Stimulated activated CD4-positive, alpha-beta T cell treated with anti-CD3 and anti-CD28 coated beads, Interleukin-15, amount 100 ng/mL, for 1 hour (primary cell): ENCODE measurements around the gene AIF1.
A peak's percentile ranks its signal among the peaks of the same experiment; 100 is the strongest.

ENCODE experiments used
- DNase-seq, 2 donors: peaks; one replicate each; pipeline ENCODE4 v3.0.0-alpha.2; 2020; ENCODE audit warnings: low read depth in 1 of 2, low spot score in 1 of 2

The AIF1 gene

DNA sequence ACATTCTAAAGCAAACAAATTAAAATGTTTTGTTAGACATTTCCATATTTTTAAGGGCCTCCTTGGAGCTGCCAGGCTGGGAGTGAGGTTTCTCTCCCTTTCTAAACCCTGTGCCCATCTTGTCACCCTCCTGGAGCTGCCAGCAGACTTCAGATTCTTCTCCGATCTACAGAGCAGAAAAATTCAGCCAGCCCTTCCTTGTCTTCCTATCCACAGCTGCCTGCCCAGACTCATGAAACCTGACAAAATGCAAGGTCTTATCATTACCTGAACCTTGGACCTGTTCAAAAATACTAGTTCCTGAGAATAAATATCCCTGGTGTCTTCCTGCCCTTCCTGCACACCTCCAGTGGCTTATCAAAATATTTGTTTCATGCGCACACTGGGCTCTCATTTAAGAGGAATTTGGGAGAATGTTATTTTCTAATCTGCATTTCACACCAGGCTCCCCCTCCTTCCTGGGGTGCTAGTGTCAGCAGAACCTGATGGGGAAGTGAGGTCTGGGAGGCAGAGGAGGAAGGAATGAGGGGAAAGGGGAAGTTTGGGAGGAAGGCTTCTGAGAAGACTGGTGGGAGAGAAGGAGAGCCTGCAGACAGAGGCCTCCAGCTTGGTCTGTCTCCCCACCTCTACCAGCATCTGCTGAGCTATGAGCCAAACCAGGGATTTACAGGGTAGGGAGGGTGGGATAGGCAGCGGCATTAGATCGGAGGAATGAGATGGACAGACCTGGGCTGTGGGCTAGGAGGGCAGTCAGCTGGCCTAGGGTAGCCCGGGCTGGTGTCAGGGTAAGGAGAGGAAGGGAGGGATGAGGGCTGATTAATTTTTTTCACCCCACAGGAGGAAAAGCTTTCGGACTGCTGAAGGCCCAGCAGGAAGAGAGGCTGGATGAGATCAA lies at the start of gene AIF1:
Gene AIF1 (plus strand): TSS at position 551 of the 895 bp plus-strand sequence. CDS start 96 bp downstream, at position 647.
- no peak for DNase-seq

GRCh38 chr6:31567531-31568370 lies 47.3 kb upstream of the AIF1 start:
- no peak for DNase-seq

DNA sequence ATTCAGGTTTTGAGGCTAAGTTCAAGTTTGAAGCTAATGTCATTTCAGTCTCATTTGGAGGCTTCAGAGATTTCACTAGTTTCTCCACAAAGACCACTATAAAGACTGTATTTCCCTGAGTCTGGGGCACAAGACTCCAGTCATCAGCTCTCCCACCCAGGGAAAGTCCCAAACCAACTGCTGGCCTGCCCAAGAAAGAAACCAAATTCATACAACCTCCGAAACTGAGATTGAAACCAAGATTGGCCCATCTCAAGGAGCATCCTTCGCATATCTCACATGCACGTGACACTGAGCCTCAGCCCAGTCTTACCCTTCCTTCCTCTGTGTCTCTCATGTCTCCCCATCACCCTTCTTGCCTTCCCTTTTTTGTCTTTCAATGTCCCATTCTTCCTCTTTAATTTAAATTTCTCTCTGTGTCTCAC lies 46.5 kb upstream of the AIF1 start:
- DNase-seq = peak in 1 of 2 donors; percentile 45

DNA sequence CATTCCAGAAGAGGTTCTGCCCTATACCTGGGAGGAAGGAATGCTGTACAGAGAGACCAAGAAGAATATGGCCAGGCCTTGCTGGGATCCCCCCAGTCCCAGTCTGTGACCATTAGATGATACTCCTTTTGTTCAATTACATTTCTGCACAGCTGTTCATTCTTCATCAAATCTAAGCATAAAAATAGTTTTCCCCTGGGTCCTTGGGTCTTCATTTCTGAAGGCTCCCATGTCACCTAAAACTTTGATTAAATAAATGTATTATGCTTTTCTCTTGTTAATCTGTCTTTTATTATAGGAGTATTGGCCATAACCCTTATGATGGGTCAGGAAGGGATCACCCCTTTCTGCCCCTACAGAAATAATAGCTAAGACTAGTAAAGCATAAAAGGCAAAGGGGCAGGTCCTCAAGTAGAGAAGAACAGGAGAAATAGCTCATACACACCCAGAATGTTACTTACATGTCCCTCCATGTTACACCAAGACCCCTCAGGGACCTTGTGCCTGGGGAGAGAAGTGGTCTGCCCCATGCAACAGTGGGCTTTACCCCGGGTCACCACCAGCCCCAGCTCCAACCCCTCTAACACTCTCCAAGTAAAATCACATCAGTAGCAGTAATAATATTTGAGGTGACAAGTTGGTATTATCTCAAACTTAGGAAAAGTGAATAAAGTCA lies 45.0 kb upstream of the AIF1 start:
- DNase-seq = no peak

GRCh38 chr6:31572041-31572911 lies 42.8 kb upstream of the AIF1 start, which contains the start of gene LTA:
LTA (plus strand) TSS chr6:31572289; CDS start chr6:31572743, 454 bp downstream.
- DNase-seq = peak; percentile 66 to 70

DNA sequence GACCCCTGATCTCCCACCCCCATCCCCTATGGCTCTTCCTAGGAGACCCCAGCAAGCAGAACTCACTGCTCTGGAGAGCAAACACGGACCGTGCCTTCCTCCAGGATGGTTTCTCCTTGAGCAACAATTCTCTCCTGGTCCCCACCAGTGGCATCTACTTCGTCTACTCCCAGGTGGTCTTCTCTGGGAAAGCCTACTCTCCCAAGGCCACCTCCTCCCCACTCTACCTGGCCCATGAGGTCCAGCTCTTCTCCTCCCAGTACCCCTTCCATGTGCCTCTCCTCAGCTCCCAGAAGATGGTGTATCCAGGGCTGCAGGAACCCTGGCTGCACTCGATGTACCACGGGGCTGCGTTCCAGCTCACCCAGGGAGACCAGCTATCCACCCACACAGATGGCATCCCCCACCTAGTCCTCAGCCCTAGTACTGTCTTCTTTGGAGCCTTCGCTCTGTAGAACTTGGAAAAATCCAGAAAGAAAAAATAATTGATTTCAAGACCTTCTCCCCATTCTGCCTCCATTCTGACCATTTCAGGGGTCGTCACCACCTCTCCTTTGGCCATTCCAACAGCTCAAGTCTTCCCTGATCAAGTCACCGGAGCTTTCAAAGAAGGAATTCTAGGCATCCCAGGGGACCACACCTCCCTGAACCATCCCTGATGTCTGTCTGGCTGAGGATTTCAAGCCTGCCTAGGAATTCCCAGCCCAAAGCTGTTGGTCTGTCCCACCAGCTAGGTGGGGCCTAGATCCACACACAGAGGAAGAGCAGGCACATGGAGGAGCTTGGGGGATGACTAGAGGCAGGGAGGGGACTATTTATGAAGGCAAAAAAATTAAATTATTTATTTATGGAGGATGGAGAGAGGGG lies 41.6 kb upstream of the AIF1 start:
- DNase-seq = no peak

GRCh38 chr6:31574106-31575061 lies 40.6 kb upstream of the AIF1 start:
- peak in 1 of 2 donors; percentile 35 for DNase-seq

DNA sequence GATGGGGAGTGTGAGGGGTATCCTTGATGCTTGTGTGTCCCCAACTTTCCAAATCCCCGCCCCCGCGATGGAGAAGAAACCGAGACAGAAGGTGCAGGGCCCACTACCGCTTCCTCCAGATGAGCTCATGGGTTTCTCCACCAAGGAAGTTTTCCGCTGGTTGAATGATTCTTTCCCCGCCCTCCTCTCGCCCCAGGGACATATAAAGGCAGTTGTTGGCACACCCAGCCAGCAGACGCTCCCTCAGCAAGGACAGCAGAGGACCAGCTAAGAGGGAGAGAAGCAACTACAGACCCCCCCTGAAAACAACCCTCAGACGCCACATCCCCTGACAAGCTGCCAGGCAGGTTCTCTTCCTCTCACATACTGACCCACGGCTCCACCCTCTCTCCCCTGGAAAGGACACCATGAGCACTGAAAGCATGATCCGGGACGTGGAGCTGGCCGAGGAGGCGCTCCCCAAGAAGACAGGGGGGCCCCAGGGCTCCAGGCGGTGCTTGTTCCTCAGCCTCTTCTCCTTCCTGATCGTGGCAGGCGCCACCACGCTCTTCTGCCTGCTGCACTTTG lies 39.6 kb upstream of the AIF1 start, which contains the start of gene TNF:
Gene TNF (plus strand): TSS at position 231 of the 567 bp plus-strand sequence. CDS start 177 bp downstream, at position 408.
- DNase-seq = peak; percentile 64 to 81

DNA sequence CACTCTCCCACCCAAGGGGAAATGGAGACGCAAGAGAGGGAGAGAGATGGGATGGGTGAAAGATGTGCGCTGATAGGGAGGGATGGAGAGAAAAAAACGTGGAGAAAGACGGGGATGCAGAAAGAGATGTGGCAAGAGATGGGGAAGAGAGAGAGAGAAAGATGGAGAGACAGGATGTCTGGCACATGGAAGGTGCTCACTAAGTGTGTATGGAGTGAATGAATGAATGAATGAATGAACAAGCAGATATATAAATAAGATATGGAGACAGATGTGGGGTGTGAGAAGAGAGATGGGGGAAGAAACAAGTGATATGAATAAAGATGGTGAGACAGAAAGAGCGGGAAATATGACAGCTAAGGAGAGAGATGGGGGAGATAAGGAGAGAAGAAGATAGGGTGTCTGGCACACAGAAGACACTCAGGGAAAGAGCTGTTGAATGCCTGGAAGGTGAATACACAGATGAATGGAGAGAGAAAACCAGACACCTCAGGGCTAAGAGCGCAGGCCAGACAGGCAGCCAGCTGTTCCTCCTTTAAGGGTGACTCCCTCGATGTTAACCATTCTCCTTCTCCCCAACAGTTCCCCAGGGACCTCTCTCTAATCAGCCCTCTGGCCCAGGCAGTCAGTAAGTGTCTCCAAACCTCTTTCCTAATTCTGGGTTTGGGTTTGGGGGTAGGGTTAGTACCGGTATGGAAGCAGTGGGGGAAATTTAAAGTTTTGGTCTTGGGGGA lies 38.9 kb upstream of the AIF1 start:
- DNase-seq = no peak

GRCh38 chr6:31576897-31577578 lies 38.0 kb upstream of the AIF1 start:
- no peak for DNase-seq

GRCh38 chr6:31577579-31577966 lies 37.5 kb upstream of the AIF1 start:
- no peak for DNase-seq

DNA sequence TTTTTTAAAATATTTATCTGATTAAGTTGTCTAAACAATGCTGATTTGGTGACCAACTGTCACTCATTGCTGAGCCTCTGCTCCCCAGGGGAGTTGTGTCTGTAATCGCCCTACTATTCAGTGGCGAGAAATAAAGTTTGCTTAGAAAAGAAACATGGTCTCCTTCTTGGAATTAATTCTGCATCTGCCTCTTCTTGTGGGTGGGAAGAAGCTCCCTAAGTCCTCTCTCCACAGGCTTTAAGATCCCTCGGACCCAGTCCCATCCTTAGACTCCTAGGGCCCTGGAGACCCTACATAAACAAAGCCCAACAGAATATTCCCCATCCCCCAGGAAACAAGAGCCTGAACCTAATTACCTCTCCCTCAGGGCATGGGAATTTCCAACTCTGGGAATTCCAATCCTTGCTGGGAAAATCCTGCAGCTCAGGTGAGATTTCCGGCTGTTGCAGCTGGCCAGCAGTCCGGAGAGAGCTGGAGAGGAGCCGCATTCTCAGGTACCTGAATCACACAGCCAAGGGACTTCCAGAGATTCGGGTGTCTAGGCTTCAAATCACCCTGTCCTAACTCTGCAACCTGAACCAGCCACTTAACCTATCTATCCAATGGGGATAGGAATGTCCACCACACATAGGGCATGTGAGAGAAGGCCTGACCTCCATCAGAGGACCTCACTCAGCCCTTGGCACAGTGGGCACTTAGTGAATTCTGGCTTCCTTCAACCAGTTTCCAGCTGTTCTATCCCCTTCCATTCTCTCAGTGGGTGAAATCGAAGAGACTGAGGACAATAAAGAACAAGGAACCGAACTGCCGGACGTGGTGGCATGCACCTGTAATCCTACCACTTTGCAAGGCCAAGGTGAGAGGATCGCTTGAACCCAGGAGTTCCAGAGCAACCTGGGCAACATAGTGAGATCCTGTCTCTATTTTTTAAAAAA lies 36.6 kb upstream of the AIF1 start:
- no peak for DNase-seq

DNA sequence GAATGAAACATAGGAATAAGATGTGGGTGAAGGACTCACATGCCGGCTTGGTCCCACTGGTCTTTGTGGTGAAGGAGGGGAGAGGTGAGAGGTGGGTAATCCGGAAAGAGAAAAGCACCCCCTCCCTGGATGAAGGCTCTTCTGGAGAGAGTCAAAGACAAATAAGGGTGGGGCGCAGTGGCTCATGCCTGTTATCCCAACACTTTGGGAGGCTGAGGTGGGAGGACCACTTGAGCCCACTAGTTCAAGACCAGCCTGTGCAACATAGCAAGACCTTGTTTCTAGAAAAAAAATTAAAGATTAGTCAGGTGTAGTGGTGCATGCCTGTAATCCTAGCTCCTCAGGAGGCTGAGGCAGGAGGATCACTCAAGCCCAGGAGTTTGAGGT lies 35.9 kb upstream of the AIF1 start:
- DNase-seq = no peak

GRCh38 chr6:31579546-31580437 lies 35.2 kb upstream of the AIF1 start:
- DNase-seq = no peak

DNA sequence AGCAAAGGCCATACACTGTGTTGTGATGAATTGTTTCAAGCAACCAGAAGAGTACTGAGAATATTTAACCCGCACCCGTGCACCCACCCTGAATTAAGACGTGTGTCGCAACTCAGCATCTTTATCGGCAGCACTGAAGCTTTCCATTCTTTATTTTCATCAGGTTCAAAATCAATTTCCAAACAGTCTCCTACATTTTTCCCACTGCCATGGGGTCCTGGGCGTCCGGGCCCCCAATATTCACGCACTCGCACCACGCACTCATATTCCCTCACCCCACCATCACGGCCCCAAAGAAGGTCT lies 34.6 kb upstream of the AIF1 start:
- DNase-seq = no peak
